Inferior parietal cortex (tissue), 1 donor: ENCODE data around the gene HAGHL.

Experiments used
- DNase-seq: peaks from one replicate; pipeline ENCODE4 v3.0.0-alpha.2; 2016; ENCODE audit errors: extremely low spot score

The HAGHL gene

DNA sequence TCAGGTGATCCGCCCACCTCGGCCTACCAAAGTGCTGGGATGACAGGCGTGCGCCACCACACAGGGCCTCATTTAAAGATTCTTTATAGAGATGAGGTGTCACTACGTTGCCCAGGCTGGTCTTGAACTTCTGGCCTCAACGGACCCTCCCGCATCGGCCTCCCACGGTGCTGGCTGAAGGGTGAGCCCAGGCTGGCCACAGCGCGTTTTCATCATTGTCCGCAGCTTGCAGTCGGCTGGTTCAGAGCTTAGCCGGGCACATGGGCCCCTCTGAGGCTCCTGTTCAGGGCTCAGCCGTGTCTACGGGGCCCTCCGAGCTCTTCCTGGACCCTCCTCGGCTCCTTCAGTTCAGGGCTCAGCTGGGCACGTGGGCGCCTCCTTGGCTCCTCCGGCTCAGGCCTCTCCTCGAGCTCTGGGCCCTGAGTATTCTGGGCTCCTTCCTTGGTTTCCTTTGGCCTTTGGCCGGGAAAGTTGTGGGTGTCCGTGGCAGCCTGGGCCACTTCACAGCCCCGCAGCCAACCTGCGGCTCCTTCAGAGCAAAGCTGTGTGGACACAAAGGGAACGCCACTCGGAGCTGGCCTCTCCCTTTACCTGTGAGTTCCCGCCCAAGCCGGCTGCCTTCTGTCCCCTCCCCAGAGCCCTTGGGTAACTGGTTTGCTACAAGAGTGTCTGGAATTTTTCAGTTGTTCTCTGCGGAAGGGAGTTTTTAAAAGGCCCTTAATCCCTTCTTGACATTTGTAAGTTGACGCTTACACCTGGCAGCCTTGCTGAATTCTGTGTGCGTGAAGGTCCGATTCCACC, 32.4 kb downstream of the HAGHL start:
- no peak for DNase-seq

DNA sequence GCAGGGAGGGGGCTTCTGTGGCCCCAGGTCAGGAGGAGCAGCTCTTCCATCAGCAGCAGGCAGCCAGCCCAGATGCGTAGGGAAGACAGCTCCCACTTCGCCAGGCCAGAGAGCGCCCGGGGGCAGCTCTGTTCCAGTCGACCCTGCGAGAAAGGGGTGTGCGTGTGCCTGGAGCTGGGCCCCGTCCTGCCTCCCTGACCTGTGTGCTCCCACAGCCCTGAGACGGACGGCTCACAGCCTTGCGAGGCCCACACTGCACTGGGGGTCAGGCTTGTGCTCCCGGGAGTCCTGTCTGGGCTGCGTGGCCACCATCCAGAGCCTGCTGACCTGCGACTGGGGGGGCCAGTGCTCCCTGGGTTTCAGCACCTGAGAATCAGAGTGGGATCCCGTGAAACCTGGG, 33.2 kb downstream of the HAGHL start:
- DNase-seq, result no peak

GRCh38 chr16:760545-761343, 33.8 kb downstream of the HAGHL start, which contains the start of gene MSLN:
Gene MSLN (plus strand): TSS chr16:760734. CDS start chr16:762681, 1,947 bp downstream.
- DNase-seq, result no peak

GRCh38 chr16:761625-762513, 35.0 kb downstream of the HAGHL start:
- no peak for DNase-seq

DNA sequence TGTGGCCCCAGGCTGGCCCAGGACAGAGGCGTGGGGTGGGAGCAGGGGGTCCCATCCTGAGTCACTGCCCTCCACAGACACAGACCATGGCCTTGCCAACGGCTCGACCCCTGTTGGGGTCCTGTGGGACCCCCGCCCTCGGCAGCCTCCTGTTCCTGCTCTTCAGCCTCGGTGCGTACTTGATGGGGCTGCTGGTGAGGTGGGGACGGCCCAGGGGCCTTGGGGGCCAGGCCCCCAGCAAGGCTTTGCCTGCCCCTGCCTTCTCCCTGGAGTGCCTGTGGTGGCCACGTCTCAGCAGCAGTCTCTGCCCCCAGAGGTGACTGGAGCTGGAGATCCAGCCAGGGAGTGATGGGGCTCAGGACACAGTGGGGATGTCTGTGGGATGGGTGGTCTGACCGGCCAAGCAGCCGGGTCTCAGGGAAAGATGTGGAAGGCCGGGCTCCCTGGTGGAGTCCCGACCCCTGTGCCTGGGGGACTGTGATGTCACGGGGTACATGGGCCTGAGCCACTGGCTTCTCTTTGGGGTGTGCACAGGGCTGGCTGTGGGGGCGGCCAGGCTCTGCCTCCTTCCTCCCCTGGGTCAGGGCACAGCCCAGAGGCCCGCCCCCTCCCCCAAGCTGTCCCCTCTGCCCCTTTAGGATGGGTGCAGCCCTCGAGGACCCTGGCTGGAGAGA, 35.8 kb downstream of the HAGHL start:
- DNase-seq, result no peak

DNA sequence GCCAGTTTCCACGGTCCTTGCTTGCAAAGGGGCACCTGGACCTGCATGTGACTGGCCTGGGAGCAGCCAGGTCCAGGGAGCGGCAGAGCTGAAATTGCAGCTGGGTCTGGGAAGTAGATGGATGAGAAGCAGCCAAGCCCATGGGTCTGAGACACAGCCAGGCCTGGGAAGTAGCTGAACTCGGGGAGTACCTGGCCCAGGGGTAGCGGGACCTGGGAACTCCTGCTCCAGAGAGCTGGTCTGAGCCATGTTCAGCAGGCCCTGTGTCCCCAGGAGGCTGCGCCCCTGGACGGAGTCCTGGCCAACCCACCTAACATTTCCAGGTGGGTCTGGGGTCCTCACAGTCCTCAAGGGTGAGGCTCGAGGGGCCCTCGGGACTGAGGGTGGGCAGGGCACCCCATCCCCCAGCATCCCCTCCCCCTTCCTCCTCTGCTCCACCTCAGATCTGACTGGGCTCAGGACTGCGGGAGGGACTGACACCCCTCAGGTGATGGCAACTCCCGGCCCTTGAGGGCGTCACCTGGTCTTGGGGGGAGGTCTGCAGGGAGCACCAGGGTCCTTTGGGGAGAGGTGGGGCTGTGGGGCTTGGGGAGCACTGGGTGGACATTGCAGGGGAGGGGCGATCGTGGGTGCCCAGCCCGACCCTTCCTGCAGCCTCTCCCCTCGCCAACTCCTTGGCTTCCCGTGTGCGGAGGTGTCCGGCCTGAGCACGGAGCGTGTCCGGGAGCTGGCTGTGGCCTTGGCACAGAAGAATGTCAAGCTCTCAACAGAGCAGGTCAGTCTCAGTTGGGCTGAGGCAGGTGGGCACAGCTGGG, 36.7 kb downstream of the HAGHL start:
- no peak for DNase-seq

GRCh38 chr16:764184-764750, 37.4 kb downstream of the HAGHL start:
- DNase-seq, result no peak

DNA sequence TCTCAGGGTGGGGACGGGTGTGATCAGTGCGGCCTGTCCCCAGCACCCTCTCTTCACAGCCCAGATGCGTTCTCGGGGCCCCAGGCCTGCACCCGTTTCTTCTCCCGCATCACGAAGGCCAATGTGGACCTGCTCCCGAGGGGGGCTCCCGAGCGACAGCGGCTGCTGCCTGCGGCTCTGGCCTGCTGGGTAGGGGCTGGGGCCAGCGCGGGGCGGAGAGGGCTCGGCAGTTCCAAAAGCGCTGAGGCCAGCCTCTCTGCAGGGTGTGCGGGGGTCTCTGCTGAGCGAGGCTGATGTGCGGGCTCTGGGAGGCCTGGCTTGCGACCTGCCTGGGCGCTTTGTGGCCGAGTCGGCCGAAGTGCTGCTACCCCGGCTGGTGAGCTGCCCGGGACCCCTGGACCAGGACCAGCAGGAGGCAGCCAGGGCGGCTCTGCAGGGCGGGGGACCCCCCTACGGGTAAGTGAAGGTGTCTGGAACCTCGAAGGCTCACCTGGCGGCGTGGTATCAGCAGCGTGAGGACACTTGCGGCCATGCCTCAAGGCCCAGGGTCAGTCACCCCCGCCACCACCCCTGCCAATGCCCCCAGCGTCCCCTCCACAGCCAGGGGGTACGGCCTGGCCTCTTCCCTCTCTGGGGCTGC, 38.1 kb downstream of the HAGHL start:
- DNase-seq, result no peak

DNA sequence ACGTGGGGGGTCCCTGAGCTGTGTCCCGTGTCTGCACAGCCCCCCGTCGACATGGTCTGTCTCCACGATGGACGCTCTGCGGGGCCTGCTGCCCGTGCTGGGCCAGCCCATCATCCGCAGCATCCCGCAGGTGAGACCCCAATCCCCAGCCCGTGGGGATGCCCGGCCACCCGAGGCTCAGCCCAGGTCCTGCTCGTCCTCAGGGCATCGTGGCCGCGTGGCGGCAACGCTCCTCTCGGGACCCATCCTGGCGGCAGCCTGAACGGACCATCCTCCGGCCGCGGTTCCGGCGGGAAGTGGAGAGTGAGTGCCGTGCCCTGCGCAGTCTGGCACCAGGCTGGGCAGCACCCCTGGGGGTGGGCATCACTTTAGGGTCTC, 38.6 kb downstream of the HAGHL start:
- no peak for DNase-seq

GRCh38 chr16:766008-766819, 39.3 kb downstream of the HAGHL start:
- DNase-seq, result no peak

GRCh38 chr16:766820-767640, 40.1 kb downstream of the HAGHL start:
- DNase-seq, result no peak

- DNase-seq, result no peak
These were observed 40.9 kb downstream of the HAGHL start for GRCh38 chr16:767743-768235.

- no peak for DNase-seq
These were observed 41.5 kb downstream of the HAGHL start for GRCh38 chr16:768428-768827.

GRCh38 chr16:769184-769784, 42.4 kb downstream of the HAGHL start:
- no peak for DNase-seq

GRCh38 chr16:769934-770333, 43.0 kb downstream of the HAGHL start:
- no peak for DNase-seq

DNA sequence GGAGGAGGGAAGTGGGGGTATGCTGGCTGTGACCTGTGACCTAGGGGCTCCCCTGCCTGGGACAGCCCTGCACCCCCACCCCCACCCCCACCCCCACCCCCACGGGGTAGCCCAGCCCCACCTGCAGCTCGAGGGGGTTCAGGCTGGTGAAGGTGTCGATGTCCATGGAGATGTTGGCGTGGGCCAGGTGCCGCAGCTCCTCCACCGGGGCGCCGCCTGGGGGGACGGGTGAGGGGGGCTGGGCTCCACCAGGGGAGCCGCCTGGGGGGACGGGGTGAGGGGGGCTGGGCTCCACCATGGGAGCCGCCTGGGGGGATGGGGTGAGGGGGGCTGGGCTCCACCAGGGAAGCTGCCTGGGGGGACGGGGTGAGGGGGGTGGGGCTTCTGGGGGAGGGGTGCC, 43.5 kb downstream of the HAGHL start:
- no peak for DNase-seq

GRCh38 chr16:772959-773358, 46.1 kb downstream of the HAGHL start:
- no peak for DNase-seq
